Stimulated activated CD4-positive, alpha-beta T cell treated with anti-CD3 and anti-CD28 coated beads, Interleukin-2, amount 100 ng/mL, for 4 hours (primary cell): Measurements from ENCODE around the gene GTSE1.

Experiments
- DNase-seq: peaks from one replicate; pipeline ENCODE4 v3.0.0-alpha.2; 2020; ENCODE audit warnings: low read depth

Gene GTSE1

DNA sequence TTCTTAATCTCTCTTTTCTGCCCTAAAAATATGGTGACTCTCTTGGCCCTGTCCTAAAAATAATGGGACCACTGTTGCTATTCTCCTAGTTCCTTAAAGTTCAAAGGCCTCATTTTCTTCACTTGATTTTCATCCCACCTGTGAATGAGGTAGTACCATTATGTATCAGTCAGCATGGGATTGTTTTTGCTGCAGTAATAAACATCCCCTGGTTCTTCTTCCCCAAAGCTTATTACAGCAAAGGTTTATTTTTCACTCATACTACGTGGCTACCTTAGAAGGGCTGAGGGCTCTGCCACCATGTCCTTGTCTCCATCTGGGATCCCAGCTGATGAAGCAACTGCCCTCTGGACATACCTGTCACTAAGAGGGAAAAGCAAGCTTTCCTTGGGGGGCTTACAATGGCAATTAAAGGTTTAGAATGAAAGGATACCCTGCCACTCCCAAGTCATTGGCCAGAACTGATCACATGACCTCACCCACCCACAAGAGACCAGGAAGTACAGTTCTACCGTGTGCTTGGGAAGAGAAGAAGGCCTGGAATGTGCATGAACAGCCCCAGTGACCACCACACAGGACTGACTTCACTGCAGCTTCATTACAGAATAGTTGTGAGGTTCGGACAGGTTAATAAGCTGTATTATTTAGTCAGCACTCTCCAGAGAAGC, 21.1 kb upstream of the GTSE1 start:
- no peak for DNase-seq

DNA sequence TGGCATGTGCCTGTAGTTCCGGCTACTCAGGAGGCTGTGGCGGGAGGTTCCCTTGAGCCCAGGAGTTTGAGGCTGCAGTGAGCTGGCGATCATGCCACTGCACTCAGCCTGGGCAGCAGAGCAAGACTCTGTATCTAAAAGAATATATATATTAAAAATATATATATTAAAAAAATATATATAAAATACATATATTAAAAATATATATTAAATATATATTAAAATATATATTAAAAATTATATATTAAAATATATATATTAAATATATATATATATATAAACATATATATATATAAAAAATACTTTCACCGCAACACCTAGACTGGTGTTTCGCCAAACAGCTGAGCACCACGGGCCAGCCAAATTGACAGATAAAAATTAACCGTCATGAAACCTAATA, 20.1 kb upstream of the GTSE1 start:
- DNase-seq, result no peak

DNA sequence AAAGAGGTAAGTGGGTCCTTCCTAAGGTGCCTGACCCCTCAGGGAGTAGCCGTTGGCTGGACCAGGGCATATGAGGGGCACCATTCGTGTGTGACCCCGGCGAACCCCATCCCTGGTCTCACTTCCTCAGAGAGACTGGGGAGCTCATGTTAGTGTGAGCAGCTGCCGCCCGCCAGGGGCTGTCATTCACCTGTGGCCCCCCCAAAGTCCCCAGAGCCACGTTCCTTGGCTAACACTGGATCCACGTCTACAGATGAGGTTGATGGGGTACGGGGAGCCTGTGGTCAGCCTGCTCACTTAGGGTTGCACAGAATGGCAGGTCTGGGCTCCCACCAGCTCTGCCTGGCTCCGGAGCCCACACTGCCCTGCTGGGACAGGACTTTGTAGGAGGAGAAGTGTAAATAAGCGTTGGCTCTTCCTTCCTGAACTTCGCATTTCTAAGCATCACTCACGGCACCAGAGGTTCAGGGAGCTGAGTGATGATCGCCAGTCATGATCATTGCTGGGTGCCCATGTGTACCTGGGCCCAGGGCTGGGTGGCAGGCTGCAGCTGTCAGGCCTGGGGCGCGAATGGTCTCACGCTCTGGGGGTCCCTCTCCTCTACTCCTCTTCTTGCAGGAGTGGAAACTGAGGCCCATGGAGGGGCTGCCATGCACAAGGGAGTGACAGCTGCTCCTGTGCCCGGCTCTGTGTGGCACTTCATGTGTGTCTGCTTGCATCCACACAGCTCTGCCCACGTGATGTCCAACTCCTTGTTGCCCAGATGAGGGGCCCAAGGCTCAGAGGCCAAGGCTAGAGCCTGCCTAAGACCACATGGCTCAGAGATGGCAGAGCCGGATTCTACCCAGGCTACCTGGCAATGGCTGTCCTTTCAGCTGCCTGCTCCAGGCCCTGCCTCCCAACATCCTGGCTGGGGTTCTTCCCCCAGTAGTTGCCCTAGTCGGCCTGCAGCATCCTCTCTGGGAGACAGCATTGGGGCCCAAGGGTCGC, 17.7 kb upstream of the GTSE1 start:
- DNase-seq, result no peak

DNA sequence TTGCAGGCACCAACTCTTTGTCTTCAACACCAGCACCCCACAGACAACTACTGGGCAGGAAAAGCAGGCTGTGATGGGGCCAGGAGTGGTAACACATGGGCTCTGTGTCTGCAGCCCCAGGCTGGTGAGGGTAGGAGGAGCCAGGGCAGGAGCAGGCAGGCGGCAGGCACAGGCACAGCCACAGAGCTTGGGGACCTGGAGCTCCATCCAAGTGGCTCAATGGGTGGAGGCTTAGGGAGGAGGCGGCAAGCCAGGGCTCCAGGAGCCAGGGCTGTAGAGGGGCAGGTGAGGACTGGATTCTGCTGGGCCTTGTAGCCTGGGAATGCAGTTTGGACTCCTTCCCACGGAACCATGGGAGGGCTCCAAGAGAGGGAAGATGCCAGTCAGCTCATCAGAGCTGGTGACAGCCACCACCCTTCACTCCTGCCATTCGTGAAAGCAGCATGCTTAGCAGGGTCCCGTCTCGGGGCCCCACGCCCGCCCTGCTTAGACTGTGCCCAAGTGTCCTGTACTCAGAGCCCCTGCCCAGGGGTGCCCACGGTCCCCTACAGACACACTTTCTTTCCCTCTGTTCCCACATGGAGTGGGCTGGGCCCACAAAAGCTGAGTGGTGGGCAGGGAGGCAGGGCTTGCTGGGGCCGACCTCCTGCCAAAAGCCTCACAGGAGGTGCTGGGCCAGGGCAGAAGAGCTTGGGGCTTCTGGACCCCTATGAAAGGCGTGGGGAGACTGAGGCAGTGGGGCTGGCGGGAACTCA, 16.4 kb upstream of the GTSE1 start:
- DNase-seq, result no peak

DNA sequence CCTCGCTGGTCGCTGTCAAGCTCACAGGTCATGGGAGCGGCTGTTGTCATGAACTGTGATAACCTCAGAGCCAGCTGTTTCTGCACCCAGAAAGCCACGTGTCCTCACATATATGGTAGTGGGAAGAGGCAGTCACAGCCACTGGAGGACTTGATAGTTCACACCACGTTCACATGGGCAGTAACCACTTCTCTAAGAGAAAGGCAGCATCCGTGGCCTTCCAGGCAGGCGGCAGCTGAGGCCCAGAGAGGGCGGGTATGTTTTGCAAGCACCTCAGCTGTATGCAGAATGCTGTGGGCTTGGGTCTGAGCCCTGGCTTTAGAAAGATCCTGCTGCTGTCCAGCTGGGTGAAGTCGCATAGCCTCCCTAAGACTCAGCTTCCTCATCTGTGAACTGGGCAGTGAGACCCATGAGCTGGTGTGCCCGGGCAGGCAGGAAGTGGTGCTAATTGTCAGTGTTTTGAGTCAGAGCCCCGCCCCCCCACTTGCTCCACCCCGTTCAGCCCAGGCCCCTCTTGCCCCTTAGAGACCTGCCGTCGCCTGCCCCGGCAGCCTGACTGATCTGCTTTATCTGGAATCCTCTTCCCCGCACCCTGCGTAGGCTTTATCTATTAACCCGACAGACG, 15.6 kb upstream of the GTSE1 start:
- no peak for DNase-seq

DNA sequence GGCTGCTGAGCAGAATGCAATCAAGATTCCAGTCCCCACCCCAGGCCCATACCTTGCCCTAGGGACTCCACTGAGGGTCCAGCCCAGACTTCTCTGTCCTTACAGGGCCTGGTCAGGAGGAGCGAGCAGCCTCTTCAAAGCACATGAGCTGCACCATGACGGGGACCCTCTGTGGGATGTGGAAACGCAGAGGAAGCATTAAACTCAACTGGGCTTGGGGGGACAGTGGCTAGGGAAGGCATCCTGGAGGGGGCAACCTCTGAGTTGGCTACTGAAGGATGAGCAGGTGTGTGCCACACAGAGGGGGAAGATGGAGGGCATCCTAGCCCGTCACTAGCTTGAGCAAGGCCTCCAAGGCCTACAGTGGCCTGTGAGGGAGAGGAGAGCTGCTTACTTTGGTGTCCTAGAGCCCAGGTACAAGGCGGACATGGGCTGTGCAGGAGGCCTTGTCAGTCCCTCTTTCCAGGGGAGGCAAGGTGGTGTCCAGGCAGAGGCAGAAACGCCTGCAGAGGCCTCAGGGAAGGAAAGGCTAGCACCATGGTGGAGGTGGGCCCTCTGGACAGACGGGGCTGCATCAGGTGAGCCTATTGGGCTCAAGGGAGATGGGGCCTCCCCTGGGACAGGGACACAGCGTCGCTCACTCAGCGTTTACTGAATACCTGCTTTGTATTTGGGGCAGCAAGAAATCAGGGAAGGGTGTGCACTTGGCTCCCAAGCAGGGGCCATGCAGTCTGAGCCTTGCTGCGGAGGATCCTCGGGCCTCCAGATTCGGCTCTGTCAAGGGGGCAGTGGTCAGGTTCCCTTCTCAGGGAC, 14.6 kb upstream of the GTSE1 start:
- DNase-seq, result no peak

DNA sequence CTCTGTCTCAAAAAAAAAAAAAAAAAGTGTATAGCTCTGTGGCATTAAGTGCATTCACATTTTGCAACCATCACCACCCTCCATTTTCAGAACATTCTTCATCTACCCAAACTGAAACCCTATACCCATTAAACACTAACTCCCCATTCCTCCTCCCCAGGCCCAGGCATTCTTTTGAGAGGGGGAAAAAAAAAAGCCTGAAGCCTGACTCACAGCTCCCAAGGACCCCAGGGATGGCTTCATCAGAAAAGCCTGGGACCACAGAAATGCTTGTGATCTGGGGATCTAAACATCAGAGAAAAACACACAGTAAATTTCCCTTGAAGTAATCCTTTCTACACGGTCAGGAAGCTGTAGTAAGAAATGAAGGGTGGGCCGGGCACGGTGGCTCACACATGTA, 10.7 kb upstream of the GTSE1 start:
- no peak for DNase-seq

DNA sequence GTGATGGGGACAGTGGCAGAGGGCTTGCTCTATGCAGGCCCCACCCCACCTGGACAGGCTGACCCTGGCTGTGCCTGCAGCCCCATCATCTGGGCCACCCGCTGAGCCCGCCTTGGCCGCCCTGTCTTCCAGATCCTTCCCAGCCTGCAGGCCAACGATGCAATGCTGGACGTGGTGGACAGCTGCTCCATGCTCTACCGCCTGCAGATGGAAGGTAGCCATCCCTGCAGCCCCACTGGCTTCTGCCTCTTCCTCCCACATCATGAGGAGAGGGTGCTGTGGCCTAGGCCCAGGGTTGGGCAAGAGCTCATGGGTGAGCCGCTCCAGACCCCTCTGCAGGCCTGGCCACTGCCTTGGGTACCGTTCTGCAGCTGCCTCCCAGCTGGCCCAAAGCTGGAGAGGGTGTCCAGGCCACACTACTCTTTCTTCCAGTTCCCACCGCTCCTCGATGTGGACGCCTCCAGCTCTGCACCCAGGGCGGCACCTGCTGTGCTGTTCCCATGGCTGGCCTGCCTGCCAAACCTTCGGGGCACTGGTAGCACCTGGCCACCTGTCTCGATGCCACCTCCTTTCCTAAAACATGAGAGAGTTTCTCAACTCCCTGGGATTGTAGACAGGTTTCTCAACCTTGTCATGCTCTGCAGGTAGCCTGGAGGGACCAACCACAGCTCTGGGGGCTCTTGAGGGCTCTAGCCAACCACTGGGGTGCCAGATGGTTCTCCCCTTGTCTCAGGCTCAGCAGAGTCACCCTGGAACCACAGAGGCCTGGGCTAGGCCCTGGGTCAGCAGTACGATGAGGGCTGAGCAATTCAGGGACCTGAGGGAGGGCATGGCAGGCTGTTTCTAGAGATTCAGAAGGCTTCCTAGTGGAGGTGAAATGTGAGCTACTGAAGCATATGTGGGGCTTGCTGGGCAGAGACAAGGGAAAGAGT, 9.5 kb upstream of the GTSE1 start:
- no peak for DNase-seq

DNA sequence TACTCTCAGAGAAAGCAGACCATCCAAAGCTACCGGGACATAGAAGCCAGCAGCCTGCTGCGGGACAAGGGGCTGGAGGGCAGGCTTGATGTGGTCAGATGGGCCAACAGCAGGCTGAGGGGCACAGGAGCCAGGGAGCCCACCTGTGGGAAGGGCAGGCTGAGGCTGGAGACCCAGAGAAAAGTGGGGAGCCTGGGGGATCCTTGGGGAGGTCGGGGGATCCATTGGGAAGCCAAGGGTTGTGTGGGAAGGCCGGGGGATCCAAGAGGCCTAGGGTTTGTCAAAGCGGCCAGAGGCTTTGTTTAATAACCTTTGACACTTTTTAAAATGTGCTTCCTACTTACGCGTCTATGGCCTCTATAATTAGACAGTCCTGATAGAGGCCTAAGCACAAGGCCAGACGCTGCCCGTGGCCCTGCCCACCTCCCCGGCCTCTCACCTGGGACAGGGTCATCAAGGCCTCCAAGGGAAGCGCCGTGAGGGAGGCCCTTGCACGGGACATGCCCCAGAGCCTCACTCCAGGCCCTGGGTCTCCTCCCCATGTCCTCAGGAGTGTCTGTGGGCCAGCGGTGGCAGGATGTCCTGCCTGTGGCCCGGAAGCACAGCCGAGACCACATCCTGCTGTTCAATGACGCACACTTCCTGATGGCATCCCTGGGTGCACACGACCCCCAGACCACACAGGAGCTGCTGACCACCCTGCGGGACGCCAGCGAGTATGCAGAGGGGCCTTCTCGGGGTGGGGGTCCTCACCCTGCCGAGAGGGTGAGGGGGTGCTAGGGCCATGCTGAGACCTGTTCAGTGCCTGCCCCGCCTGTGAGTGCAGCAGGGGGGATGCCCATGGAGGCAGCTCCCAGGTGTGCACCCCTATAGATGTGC, 8.6 kb upstream of the GTSE1 start:
- DNase-seq, result no peak

DNA sequence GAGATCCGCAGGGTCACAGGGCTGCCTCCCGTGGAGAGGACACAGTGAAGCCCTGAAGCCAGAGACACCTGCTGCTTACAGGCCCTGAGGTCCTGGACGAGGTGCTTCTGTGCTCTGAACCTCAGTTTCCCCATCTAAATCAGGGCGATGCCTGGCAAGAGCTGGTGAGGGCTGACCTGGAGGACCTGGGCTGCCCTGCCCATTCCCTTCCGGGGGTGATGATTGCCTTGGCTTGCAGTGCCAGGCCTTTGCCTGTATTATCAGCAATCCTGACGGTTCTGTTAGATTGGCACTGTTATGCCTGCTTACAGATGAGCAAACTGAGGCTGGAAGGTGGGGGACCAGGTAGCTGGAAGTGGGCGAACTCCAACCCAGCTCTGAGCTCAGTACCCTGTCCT, 7.8 kb upstream of the GTSE1 start:
- no peak for DNase-seq

DNA sequence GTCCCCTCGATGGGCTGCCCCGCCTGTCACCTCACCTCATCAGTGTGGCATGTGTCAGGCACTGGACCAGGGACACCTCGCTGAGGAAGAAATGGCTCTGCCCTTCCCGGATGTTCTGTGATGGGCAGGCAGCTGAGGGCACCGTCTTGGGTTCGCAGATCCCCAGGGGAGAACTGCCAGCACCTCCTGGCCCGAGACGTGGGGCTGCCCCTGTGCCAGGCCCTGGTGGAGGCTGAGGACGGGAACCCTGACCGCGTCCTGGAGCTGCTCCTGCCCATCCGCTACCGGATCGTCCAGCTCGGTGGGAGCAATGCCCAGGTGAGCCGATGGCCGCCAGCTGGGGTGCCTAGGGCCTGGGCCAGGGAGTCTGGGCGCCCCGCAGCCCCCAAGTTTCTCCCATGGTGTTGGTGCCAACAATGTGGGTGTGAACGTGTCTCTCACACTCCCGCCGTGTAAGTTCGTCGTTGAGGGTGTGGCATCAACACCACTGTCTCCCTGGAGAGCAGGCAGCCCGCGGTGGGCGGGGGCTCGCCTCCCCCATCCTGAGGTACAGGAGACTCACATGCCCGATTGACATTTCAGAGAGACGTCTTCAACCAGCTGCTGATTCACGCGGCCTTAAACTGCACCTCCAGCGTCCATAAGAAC, 7.3 kb upstream of the GTSE1 start:
- no peak for DNase-seq

DNA sequence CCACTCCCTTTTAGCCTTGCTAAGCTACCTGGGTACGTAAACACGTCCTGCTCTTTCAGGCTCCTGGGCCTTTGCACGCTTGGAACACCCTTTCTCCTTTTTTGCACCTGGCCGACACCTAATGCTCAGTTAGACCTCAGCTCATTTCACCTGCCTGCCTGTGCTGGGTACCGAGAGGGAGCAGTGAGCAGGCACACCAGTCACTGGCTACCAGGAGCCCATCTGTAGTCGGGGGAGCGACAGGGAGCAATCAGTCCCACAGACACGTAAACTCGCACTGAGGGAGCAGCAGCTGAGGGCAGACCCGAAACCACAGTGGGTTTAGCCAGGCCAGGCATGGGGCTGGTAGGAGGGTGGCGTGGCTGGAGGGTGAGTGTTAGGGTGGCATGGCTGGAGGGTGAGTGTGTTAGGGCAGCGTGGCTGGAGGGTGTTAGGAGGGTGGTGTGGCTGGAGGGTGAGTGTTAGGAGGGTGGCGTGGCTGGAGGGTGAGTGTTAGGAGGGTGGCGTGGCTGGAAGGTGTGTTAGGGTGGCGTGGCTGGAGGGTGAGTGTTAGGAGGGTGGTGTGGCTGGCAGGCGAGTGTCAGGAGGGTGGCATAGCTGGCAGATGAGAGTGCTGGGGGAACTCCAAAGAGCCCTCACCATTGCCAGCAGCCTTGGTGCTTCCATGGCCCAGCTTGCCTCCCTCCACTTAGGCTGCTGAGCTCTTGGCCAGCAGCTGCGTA, 6.4 kb upstream of the GTSE1 start:
- DNase-seq, result no peak

DNA sequence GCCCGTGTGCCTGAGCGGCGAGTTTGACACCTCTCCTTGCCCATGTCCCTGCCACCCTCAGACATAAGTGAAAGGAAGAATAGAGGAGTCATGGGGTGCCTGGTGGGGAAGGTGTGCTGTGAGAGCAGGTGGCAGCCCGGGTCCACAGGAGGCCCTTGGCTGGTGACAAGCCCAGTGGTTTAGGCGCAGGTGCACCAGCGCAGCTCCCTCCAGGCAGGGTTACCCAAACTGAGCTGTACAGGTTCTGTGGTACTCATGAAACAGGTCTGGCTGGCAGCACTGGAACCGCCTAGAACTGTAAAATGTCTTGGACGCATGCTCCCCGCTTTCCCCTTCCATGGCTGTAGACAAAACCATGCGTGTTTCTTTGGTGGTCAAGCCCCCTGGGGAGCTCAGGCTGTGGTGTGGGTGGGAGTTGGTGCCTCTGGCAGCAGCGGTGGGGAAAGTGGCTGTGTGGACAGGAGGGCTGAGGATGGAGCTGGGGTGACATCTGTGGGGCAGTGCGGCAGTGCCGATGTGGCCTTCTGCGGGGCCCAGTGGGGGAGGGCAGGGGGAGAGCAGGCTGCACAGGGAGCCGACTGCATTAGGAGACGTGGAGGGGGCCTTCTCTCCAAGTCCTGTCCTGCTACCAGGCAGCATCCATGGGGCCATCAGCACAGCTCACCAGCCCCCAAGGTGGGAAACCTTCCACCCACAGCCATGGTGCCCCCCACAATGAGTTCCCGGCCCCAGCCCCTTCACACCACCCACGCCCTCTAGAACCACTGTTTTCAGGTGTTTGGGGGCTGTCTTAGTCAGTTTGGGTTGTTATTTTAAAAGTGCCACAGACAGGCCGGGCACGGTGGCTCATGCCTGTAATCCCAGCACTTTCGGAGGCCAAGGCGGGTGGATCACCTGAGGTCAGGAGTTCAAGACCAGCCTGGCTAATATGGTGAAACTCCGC, 5.6 kb upstream of the GTSE1 start:
- no peak for DNase-seq

DNA sequence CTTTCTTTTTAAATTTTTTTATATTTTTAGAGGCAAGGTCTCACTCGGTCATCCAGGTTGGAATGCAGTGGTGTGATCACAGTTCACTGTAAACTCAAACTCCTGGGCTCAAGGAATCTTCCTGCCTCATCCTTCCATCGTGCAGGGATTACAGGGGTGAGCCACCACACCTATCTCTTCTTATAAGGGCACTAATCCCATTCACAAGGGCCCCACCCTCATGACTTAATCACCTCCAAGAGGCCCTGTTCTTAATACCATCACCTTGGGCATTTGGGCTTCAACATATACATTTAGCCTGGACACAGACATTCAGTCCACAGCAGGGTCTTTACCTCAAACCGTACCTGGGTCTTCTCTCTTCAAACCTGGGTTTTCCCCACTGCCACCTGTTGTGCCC, 4.5 kb upstream of the GTSE1 start:
- no peak for DNase-seq

DNA sequence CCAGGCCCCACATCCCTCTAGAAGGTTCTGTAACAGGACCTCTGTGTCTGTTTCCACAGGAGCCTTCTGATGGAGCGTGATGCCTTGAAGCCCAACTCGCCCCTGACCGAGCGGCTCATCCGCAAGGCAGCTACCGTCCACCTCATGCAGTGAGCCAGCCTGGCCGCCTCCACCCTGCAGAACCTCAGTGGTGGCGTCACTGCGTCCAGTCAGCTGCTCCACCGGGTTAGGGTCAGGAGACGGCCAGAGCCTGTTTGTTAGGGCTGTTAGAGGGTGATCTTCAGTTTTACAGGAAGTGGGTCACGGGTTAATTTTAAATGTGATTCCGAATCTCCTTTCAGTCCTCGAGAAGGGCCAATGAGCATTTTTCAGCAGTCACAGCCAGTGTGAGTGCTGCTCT, 3.9 kb upstream of the GTSE1 start:
- no peak for DNase-seq

DNA sequence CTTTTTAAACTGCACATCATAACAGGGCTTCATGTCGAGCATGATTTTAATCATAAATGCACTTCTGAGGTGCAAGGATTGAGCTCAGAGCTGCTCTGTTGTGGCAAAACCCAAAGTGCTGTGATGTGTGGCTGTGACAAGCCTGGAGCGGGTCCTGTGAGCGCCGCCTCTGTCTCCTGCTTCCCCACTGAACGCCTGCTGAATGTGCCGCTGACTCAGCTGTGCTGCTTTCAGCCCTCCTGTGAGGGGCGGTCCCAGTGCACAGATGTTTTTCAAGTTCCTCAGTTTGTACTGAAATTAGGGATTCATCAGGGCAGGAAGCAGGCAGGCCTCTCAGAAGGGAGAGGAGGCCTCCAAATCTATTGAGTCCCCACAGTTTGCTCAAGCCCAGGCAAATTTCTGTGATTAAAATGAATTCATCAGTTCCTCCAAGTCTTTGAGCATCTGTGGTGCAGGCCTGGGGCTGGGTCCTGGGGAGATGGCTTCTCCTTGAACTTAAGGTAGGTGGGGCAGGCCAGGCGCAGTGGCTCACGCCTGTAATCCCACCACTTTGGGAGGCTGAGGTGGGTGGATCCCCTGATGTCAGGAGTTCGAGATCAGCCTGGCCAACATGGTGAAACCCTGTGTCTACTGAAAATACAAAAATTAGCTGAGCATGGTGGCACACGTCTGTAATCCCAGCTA, 3.0 kb upstream of the GTSE1 start:
- DNase-seq, result no peak
